Glutamatergic neuron (in vitro differentiated cells): ENCODE measurements around the gene LCN2. TPM values are rescaled to one million over a fixed set of nuclear protein-coding genes. Genes with fewer than 3 reads are reported as not detected.

Experiments
- DNase-seq: peaks from one replicate; pipeline ENCODE4 v3.0.0; 2022
- H3K27ac Mint-ChIP-seq: one replicate; pipeline ENCODE4 v1.8.0; 2020; ENCODE audit warnings: mild to moderate bottlenecking, mixed read lengths, inconsistent platforms; ENCODE audit not compliant: unreplicated experiment
- H3K27me3 Mint-ChIP-seq: one replicate; pipeline ENCODE4 v1.8.0; 2020; ENCODE audit warnings: mild to moderate bottlenecking, moderate library complexity, mixed read lengths, inconsistent platforms; ENCODE audit not compliant: unreplicated experiment
- H3K36me3 Mint-ChIP-seq: one replicate; pipeline ENCODE4 v1.8.0; 2020; ENCODE audit warnings: mild to moderate bottlenecking, mixed read lengths, inconsistent platforms; ENCODE audit not compliant: unreplicated experiment
- H3K4me1 Mint-ChIP-seq: one replicate; pipeline ENCODE4 v1.8.0; 2020; ENCODE audit warnings: mild to moderate bottlenecking, low read depth, mixed read lengths, inconsistent platforms; ENCODE audit not compliant: unreplicated experiment
- H3K4me3 Mint-ChIP-seq: one replicate; pipeline ENCODE4 v1.8.0; 2020; ENCODE audit warnings: mild to moderate bottlenecking, mixed read lengths, inconsistent platforms; ENCODE audit not compliant: unreplicated experiment
- H3K9me3 Mint-ChIP-seq: one replicate; pipeline ENCODE4 v1.8.0; 2020; ENCODE audit warnings: mild to moderate bottlenecking, moderate library complexity, mixed read lengths, inconsistent platforms; ENCODE audit not compliant: unreplicated experiment
- total RNA-seq: library from RNA; stranded (reverse); fragmentation: NEBNext Ultra II Directional; extraction: Animal tissue kit (Norgen Biotek cat#: 25700); gene quantifications from one replicate; pipeline ENCODE4 v1.2.1, GENCODE V29; 2021; ENCODE audit not compliant: unreplicated experiment
- TF ChIP-seq, protein P1 (sequence below): fragments of 200-600 bp; sonication (generic); IDR thresholded peaks from one replicate; pipeline ENCODE4 v1.5.0; 2021; ENCODE audit not compliant: partially characterized antibody, unreplicated experiment

The LCN2 gene
- total RNA-seq, 1 donor from 2014 or later: not detected

DNA sequence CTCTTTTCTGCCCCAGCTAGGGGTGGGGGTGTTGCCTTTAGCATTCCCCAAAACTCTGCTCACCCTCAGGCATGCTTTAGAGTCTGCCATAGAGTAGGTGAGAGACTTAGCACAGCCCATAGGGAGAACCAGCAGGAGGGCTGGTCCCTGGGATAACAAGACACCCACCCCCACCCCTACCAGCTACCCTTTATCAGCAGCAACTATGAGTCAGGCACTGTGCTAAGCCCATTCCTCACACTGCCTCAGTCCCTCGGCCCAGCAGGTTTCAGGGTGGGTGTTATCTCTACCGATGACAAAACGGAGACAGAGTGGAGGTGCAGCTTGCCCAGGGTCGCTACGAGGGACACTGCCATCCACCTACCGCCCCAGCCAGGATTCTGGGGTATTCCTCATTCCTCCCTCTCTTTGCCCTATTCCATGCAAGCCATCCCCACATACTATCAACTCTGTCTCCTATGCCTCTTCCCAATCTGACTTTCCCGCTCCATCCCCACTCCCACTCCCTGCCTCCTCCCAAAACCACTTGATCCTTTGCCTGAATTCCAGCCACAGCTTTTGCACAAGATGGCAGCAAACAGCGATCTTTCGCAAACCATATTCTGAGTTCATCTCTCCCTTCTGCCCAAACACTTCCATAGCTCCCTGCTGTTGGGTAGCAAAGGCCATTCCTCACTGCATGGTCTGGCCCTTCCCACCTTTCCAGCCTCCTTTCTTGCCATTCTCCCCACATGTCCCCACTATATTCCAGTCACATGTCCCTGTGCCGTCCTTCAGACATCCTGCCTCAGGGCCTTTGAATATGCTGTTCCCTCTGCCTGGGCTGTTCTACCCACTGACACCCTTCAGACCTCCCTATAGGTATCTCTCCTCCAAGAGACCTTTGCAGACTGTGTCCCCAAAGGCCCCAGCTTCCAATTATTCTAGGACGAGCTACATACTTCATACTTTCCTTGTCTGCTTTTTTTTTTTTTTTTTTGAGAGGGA is 37.0 kb downstream of the LCN2 start:
- Mint-ChIP-seq H3K27me3 (peaks cover 7% of the 10 kb centered on the region), H3K4me3 (no peak overlapping the region)

DNA sequence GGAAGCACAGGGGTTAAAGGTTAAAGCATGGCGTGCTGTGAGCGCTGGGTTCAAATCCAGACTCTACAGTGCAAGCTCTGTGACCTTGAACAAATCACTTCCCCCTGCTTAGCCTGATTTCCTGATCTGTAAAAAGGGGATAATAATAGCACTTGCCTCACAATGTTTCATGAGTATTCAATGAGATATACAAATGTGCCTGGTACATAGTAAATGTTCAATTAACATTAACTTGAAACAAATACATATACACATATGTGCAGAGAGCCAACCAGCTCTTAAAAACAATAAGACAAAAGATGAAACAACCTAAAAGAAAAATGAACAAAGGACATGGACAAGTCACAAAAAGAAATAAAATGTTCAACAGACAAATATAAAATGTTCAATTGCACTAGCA is 38.1 kb downstream of the LCN2 start:
- Mint-ChIP-seq H3K4me3 (no peak overlapping the region), H3K27ac (no peak overlapping the region), H3K36me3 (peaks cover 6% of the 10 kb centered on the region)

More for the DNA sequence above, 37.0 kb downstream of the LCN2 start:
- no peak overlapping the region for H3K27ac Mint-ChIP-seq
- H3K4me1 Mint-ChIP-seq: peaks cover 6% of the 10 kb centered on the region
- peaks cover 4% of the 10 kb centered on the region for H3K9me3 Mint-ChIP-seq
- TF ChIP-seq, protein P1, sequence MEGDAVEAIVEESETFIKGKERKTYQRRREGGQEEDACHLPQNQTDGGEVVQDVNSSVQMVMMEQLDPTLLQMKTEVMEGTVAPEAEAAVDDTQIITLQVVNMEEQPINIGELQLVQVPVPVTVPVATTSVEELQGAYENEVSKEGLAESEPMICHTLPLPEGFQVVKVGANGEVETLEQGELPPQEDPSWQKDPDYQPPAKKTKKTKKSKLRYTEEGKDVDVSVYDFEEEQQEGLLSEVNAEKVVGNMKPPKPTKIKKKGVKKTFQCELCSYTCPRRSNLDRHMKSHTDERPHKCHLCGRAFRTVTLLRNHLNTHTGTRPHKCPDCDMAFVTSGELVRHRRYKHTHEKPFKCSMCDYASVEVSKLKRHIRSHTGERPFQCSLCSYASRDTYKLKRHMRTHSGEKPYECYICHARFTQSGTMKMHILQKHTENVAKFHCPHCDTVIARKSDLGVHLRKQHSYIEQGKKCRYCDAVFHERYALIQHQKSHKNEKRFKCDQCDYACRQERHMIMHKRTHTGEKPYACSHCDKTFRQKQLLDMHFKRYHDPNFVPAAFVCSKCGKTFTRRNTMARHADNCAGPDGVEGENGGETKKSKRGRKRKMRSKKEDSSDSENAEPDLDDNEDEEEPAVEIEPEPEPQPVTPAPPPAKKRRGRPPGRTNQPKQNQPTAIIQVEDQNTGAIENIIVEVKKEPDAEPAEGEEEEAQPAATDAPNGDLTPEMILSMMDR: no peak
- H3K36me3 Mint-ChIP-seq: peaks cover 6% of the 10 kb centered on the region
- no peak for DNase-seq

DNA sequence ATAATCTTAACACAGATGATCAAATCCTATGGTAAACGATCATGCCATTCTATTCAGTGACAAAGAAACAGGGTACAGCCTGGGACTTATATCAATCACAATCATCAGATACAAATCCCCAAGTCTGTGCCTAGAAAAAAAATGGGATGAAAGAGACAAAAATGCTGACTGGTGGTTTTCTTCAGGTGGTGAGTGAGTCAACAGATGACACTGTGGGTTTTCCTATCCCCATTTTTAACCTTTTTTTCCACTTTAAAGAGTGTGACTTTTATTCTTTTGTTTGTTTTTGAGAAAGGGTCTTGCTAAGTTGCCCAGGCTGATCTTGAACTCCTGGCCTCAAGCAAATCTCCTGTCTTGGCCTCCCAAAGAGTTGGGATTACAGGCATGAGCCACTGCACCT is 39.0 kb downstream of the LCN2 start:
- Mint-ChIP-seq H3K9me3 (peaks cover 4% of the 10 kb centered on the region), H3K27me3 (peaks cover 10% of the 10 kb centered on the region), H3K36me3 (peaks cover 6% of the 10 kb centered on the region), H3K27ac (no peak overlapping the region), H3K4me1 (peaks cover 3% of the 10 kb centered on the region), H3K4me3 (no peak overlapping the region)
- no peak for DNase-seq
- TF ChIP-seq, protein P1: no peak

More for the DNA sequence above, 38.1 kb downstream of the LCN2 start:
- TF ChIP-seq, protein P1: no peak
- DNase-seq: no peak
- peaks cover 4% of the 10 kb centered on the region for H3K9me3 Mint-ChIP-seq
- peaks cover 10% of the 10 kb centered on the region for H3K27me3 Mint-ChIP-seq
- H3K4me1 Mint-ChIP-seq: peaks cover 3% of the 10 kb centered on the region

DNA sequence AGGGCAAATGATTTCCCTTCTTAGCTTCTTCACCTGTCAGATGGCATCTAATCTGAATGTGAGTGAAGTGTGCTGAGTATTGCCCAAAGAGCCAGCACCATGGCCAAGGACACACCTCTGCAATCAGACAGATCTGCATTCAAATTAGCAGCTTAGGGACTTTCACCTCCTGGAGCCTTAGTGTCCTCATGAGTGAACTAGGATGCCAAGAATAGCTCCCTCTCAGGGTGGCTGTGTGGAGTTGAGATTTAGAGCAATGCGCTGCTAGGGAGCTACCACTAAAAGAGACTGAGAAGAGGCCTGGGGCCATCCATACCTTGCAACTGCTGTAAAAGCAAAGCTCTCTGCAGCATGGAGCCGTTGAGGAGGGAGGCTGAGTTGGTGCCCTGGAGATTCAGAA is 40.8 kb downstream of the LCN2 start:
- Mint-ChIP-seq H3K27me3 (peaks cover 10% of the 10 kb centered on the region), H3K27ac (peak overlapping the region; percentile 68), H3K4me1 (peaks cover 3% of the 10 kb centered on the region), H3K4me3 (peak overlapping the region; percentile 98), H3K9me3 (peaks cover 4% of the 10 kb centered on the region), H3K36me3 (peaks cover 6% of the 10 kb centered on the region)
- TF ChIP-seq, protein P1: no peak
- no peak for DNase-seq
